H7 (cell line): Measurements from ENCODE around the gene SEC14L5. TPM values are rescaled to one million over a fixed set of nuclear protein-coding genes. Genes with fewer than 3 reads are reported as not detected.

Experiments used
- DNase-seq: peaks from one replicate; pipeline ENCODE4 v3.0.0; 2012
- H3K27me3 ChIP-seq: 2 replicates; pipeline ENCODE4 v1.6.0; 2011; ENCODE audit warnings: mild to moderate bottlenecking, low read length; ENCODE audit not compliant: control insufficient read depth, insufficient read depth
- H3K36me3 ChIP-seq: replicated peaks from 2 replicates; pipeline ENCODE4 v1.5.1; 2011; ENCODE audit warnings: low read length; ENCODE audit not compliant: control insufficient read depth, insufficient read depth
- H3K4me3 ChIP-seq: 2 replicates; pipeline ENCODE4 v1.5.1; 2011; ENCODE audit warnings: low read depth, mild to moderate bottlenecking, control low read depth, low read length, moderate library complexity; ENCODE audit not compliant: insufficient read depth
- total RNA-seq: library from RNA; depleted of rRNA; stranded (reverse); fragments of >200 nt; shearing (Covaris generic); gene quantifications from 2 replicates; pipeline ENCODE4 v1.2.3, GENCODE V29; 2014

The SEC14L5 gene
- total RNA-seq, 1 experiment from 2014 or later, result 2.1 TPM

DNA sequence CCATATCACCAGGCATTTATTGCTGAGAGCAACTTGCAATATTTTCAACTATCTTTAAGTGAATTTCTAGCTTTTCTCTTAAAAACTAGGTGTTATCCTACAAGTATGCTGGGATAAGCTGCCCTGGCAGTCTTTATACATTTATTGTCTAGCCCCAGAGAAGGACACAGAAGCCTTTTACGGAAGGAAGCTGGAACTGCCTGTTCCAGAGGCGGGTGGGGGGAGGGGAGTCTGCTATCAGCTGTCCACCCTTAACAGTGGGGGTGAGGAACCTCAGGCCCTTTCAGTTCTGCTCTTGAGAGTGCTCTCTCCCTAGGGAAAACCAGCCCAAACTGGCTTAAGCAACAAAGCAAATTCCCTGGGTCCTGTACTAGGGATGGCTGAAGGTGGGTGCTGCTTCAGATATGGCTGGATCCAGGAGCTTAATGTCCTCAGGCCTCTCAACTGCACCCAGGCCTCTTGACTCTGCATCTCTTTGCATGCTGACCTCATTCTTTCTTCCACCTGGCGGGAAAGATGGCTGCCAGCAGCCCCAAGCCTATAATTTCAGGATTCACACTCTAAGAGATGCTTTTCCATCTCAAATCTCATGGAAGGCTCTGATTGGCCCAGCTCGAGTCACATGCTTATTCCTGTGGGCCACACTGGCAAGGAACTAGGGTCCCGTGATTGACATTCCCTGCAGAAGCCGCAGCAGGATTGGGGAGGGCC is 59.0 kb downstream of the SEC14L5 start:
- Histone ChIP-seq H3K36me3 (no peaks in the 10 kb centered on the region), H3K27me3 (no peaks in the 10 kb centered on the region), H3K4me3 (no peak overlapping the region)
- DNase-seq, result no peak

DNA sequence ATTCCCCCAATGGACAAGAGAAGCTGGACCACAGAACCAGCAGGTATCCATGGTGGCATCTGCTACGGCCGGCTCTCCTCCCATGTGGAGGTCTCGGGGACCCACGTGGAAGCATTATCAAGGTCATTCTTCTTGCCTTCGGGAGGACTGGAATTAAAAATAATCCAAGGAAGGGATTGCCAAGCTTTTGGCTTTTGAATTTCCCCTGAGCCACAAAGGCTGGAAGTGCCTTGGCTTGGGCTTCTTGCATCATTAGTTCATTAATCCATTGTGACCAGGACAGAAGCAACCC is 59.5 kb downstream of the SEC14L5 start:
- Histone ChIP-seq H3K36me3 (no peaks in the 10 kb centered on the region), H3K4me3 (no peak overlapping the region), H3K27me3 (no peaks in the 10 kb centered on the region)
- no peak for DNase-seq

DNA sequence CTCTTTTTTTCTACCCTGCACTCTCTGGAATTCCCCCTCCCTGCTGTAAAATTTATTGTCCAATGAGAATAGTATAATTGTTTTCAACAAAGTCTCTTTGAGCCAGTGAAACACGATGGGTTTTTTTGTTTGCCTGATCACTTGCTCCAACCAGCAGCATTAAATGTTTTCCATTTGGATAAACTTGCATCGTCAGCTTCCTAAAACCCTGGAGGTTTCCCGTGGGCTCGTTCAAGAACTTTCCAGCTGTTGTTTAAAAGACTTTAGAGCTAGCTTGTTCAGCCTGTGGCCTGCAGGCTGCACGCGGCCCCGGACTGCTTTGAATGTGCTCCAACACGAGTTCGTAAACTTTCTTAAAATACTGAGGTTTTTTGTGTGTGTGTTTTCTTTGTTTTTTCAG is 60.7 kb downstream of the SEC14L5 start:
- Histone ChIP-seq H3K4me3 (no peak overlapping the region), H3K36me3 (no peaks in the 10 kb centered on the region)

DNA sequence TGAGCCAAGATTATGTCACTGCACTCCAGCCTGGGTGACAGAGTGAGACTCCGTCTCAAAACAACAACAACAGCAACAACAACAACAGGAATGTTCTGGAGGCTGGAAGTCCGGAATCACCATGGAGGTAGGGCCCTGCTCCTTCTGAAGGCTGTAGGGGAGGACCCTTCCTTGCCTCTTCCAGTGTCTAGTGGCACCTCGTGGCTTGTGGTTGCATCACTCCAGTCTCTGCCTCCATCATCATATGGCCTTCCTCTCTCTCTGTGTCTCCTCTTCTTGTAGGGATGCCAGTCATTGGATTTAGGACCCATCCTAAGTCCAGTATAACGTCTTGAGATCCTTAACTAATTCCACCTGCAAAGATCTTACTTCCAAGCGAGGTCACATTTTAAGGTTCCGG is 61.6 kb downstream of the SEC14L5 start:
- Histone ChIP-seq H3K36me3 (no peaks in the 10 kb centered on the region), H3K4me3 (no peak overlapping the region), H3K27me3 (no peaks in the 10 kb centered on the region)
- no peak for DNase-seq

More for the DNA sequence above, 60.7 kb downstream of the SEC14L5 start:
- DNase-seq, result no peak
- H3K27me3 ChIP-seq, result no peaks in the 10 kb centered on the region

DNA sequence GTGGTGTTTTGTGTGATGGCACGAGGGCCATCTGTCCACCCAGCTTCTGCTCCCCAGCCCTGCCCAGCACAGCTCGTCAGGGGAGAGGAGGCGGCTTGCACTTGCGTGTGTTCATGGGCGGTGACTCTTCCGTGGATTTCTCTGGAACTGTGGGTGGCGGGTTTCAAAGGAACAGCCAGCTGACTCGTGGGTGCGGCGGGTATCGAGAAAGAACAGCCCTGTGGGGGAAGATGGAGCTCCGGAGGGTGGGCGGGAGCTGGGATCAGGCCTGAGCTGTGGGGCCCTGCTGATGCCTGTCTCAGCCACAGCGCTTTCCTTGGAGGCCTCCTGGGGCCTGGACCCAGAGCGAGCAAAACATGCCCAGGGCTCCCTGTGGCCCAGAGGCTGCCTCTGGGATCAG is 62.4 kb downstream of the SEC14L5 start:
- Histone ChIP-seq H3K27me3 (no peaks in the 10 kb centered on the region), H3K4me3 (no peak overlapping the region), H3K36me3 (no peaks in the 10 kb centered on the region)
- peak; percentile 55 for DNase-seq

DNA sequence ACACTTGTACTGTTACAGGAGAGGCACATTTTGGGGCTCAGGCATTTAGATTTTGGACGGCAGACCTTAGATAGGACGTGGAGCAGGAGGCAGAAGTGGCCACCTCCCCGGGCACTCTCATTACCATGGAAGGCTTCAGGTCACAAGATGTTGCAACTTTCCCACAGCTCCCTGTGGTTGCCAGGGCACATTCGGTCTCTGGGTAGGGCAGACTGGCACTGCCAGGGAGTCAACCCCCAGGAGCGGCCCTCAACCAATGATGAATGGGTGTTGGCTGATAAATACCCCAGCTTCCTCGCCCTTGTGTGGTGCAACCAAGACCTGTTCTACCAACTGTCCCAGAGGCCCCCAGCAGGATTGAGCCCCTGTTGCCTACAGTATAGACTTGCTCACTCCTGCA is 64.4 kb downstream of the SEC14L5 start:
- Histone ChIP-seq H3K4me3 (no peak overlapping the region), H3K27me3 (no peaks in the 10 kb centered on the region), H3K36me3 (no peaks in the 10 kb centered on the region)
- DNase-seq, result no peak

DNA sequence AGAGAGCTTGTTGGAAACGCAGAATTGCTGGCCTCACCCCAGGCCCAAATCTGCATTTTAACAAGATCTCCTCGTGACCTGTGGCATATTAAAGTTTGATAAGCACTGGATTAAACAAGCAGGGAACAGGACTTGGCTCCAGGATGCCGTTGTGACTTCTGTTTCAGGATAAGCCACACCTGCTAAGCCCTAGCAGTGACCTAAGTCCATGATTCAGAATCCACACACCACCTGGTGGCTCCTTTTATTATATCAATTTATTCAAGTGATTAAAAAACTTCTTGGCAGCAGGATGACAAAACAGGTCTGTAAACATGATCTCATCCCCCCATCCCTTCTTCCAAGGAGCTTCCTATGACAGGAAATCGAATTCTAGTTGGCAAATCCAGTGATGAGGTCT is 66.5 kb downstream of the SEC14L5 start:
- H3K27me3 ChIP-seq, result no peaks in the 10 kb centered on the region
- DNase-seq, result peak; percentile 62

DNA sequence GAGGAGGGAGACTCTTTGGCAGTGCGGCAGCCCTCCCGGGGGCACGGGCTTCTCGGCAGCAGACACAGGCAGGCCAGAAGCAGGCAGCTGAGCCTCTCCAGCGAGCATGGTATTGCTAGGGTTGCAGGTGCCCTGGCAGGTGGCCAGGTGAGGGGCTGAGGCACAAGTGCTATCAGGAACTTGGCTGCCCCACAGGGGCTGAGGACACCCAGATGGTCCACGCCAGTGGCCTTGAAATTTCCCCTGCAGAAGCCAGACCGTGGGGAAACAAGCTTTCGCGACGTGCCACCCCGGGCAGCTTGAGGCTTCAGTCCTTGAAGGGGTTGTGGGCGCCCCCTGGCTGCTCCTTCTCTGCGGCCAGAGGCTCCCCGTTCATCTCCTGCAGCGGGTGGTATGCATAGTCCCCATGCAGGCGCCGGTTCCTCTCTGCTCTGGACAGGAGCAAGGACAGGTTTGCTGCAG is 67.1 kb downstream of the SEC14L5 start:
- H3K27me3 ChIP-seq, result no peaks in the 10 kb centered on the region
- DNase-seq, result peak; percentile 95
- no peak overlapping the region for H3K4me3 ChIP-seq
- H3K36me3 ChIP-seq, result no peaks in the 10 kb centered on the region

More for the DNA sequence above, 66.5 kb downstream of the SEC14L5 start:
- Histone ChIP-seq H3K4me3 (no peak overlapping the region), H3K36me3 (no peaks in the 10 kb centered on the region)

DNA sequence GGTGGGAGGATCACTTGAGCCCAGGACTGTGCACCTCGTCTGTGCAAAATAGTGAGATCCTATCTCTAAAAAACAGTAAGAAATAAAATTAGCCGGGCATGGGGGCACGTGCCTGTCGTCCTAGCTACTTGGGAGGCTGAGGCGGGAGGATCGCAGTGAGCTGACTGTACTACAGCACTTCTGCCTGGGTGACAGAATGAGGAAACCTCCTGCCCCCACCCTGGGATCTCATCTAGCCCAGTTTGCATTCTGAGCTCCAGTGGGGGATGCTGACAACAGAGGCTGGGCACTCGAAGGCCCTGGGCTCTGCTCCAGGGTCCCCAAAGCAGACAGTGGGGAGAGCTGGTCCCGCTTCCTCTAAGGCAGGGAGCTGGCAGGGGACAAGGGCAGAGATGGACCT is 68.5 kb downstream of the SEC14L5 start:
- peak; percentile 30 for DNase-seq
- Histone ChIP-seq H3K36me3 (no peaks in the 10 kb centered on the region), H3K4me3 (no peak overlapping the region), H3K27me3 (no peaks in the 10 kb centered on the region)

DNA sequence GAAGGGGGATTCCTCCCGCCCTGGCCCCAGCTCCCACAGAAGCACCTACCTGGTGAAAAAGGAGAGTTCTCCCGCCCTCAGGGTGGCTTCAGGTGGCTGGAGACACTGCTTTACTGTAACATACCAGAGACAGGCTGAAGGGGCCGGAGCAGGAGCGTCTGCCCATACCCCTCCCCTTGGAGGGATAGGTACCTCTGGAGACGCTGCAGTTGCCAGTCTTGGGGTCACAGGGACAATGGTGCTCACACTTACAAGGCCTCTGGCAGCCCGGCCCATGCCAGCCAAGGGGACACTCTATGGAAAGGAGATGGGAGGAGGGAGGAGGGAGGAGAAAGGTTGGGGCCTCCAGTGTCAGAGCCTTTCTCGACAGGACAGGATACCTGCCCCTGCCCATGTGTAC is 69.0 kb downstream of the SEC14L5 start:
- no peaks in the 10 kb centered on the region for H3K36me3 ChIP-seq
- DNase-seq, result no peak
- no peaks in the 10 kb centered on the region for H3K27me3 ChIP-seq
- no peak overlapping the region for H3K4me3 ChIP-seq

DNA sequence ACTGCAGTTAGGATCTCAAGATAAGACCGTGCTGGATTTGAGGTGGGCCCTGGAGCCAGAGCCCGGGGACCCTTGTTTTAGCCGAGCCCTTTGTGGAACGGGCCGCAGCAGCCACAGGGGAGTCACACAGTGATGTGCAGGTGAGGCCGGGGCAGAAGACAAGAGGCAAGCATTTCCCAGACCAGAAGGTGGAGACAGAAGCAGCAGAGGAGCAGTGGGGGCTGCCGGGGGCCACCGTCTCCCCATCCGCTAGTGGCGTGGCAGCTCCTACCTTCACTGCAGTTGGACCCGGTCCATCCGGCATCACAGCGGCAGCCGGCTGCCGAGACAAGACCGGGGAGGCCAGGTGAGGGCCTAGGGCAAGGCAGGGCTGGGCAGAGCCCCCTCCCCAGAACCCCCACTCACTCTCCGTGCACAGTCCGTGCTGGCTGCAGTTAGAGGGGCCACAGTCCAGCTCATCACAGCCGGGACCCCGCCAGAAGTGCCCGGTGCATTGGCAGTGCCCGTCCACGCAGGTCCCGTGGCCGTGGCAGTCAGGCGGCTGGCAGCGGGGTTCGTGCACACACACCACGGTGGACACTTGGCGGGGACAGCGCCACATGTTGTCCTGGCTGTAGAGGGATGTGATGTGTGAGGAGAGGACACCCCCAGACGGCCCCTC is 69.6 kb downstream of the SEC14L5 start:
- H3K4me3 ChIP-seq, result no peak overlapping the region
- H3K27me3 ChIP-seq, result peaks cover under 1% of the 10 kb centered on the region; the same call in 1 of the 2 replicates
- peak; percentile 36 for DNase-seq
- H3K36me3 ChIP-seq, result no peaks in the 10 kb centered on the region

DNA sequence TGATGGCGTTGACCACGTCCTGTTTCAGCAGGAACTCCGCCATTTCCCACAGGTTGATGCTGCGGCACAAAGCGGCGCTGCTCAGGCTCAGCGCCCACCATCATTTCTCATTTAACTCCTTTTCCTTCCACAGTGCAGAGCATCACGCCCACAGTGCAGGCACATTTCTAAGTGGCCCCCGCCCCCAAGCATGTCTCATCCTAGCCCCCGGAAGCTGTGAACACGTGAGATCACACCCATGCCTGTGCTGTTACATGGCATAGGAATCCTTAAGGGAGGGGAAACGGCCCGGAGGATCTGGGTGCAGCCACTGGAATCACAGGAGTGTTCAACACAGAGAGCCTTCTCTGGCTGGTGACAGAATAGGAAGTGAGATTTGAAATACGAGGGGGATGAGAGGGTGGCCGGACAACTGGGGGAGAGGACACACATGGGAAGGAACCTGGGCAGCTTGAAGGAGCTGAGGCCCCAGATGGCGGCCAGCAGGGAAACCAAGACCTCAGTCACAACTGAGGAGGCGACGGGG is 70.9 kb downstream of the SEC14L5 start:
- Histone ChIP-seq H3K36me3 (no peaks in the 10 kb centered on the region), H3K4me3 (no peak overlapping the region), H3K27me3 (peaks cover 7% of the 10 kb centered on the region)
- DNase-seq, result peak; percentile 25

DNA sequence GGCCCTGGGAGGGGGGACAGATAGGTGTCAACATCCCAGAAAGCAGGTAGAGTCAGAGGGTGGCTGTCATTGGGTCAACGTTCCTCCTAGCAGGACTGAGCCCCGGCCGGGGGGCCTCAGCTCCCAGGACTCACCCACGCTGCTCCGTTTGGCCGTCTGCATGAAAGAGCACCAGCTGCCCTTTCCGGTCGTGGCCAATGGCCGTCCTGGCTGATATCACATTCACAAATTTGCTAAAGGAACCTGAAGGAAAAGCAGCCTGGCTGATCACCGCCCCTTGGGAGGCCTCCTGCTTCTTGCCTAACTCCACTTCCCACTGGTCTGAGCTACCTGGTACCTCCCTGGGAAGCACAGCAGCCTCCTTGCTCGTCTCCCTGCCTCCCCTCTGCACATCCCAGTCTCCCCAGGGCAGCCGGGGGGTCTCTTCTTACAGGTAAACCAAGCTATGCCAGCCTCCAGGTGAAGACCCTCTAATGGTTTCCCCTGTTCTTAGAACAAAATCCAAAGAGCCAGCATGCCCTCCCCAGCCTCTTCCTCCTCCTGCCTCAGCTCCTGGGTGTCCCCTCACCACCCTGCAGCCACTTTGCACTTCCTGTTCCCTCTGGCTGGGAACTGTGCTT is 72.2 kb downstream of the SEC14L5 start:
- Histone ChIP-seq H3K36me3 (no peaks in the 10 kb centered on the region), H3K27me3 (peaks cover 7% of the 10 kb centered on the region), H3K4me3 (no peak overlapping the region)
- DNase-seq, result peak; percentile 22

DNA sequence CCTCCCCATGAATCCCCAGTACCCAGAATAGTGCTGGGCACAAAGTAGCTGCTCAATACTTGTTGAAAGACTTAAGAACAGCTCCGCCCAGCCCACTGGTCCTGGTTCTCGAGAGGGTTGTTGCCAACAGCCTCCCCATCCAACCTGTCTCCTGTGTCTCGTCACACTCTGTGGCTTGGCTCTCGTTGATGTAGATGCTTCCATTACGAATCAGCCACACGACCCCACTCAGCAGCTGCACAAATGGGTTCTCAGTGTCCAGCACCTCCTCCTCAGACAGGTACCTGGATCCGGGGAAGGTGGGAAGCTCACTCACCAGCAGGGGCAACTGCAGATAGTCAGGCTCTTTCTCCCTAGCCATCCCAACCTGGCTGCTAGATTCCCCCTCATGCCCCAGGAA is 73.5 kb downstream of the SEC14L5 start:
- Histone ChIP-seq H3K4me3 (no peak overlapping the region), H3K27me3 (peaks cover 7% of the 10 kb centered on the region), H3K36me3 (no peaks in the 10 kb centered on the region)
- DNase-seq, result peak; percentile 12

DNA sequence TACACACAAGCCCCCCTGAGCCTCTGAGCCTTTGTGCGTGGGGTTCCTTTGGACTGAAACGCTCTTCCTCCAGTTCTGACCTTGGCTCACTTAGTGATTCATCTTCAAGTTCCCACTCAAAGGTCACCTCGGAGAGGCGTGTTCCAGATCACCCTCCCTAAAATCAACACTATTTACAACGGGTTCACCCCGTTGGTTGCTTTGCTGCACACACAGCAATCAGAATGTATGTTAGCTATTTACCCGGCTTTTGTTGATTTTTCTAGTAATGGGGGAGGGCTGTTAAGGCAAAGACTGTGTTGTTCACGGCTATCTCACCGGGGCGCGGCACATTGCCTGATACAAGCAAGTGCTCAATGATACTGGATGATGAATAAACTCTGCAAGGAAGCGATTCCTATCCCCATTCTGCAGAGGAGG is 74.6 kb downstream of the SEC14L5 start:
- H3K4me3 ChIP-seq, result peak overlapping the region; percentile 84
- peaks cover 7% of the 10 kb centered on the region for H3K27me3 ChIP-seq

More for the DNA sequence above, 74.6 kb downstream of the SEC14L5 start:
- no peaks in the 10 kb centered on the region for H3K36me3 ChIP-seq
- DNase-seq, result no peak
